B cell (primary cell): ENCODE results near the gene RP9. TPM values are rescaled to one million over a fixed set of nuclear protein-coding genes. Genes with fewer than 3 reads are reported as not detected.
"Not testable (repeated sequence)": the region's sequence is repeated elsewhere in the genome, so short reads cannot be mapped to it uniquely, and the experiment has no call there.

Source experiments
- ATAC-seq: fragments of 200-7000 bp; cut with Tn5 transposase; one replicate; pipeline ENCODE4 v1.10.0; 2021; ENCODE audit warnings: low read depth, mild to moderate bottlenecking, moderate number of reproducible peaks, moderate library complexity
- CTCF ChIA-PET: fragments of 350-600 bp; sonication (Branson Sonifier 250); formaldehyde crosslinking; loops from one replicate; lab custom pipeline; 2021; ENCODE audit warnings: antibody characterized with exemption, inconsistent platforms; lab: Charles Lee
- POLR2A ChIA-PET: fragments of 350-600 bp; sonication (Branson Sonifier 250); formaldehyde crosslinking; loops from one replicate; lab custom pipeline; 2021; ENCODE audit warnings: antibody characterized with exemption; lab: Charles Lee
- DNase-seq: peaks from one replicate; pipeline ENCODE4 v3.0.0; 2013
- H2AFZ ChIP-seq: 2 replicates; pipeline ENCODE4 v1.6.1; 2012; ENCODE audit warnings: mild to moderate bottlenecking, low read depth, low read length; ENCODE audit not compliant: insufficient read depth, poor library complexity, severe bottlenecking
- H3K27ac ChIP-seq, 2 donors: 1 replicate in 1 of 2; 2 replicates in 1 of 2; pipeline ENCODE4 v1.5.1; 2012 to 2013; ENCODE audit warnings: low read length in 2 of 2, mild to moderate bottlenecking in 2 of 2, moderate library complexity in 1 of 2
- H3K27me3 ChIP-seq, 4 experiments: fragments of 200-600 bp in 1 of 4; sonication (generic) in 1 of 4; replicated peaks in 1 of 4; 1 replicate in 2 of 4; 2 replicates in 2 of 4; pipeline versions ENCODE4 v1.6.1 to v1.7.0; 2013 to 2016; ENCODE audit warnings: low read length in 3 of 4, mild to moderate bottlenecking in 2 of 4, mixed read lengths in 1 of 4, moderate library complexity in 1 of 4; ENCODE audit not compliant: insufficient read depth in 4 of 4, control insufficient read depth in 3 of 4; ENCODE audit errors: control extremely low read depth in 1 of 4
- H3K36me3 ChIP-seq, 2 experiments: replicated peaks in 1 of 2; 1 replicate in 1 of 2; 2 replicates in 1 of 2; pipeline versions ENCODE4 v1.6.1 to v1.7.1; 2013; ENCODE audit warnings: low read length in 1 of 2; ENCODE audit not compliant: insufficient read depth in 2 of 2, control insufficient read depth in 1 of 2; ENCODE audit errors: control extremely low read depth in 1 of 2, extremely low read depth in 1 of 2
- H3K4me1 ChIP-seq, 2 donors: fragments of 200-600 bp in 1 of 2; sonication (generic) in 1 of 2; 1 replicate in 1 of 2; 2 replicates in 1 of 2; pipeline versions ENCODE4 v1.5.1 to v1.6.1; 2013 to 2017; ENCODE audit warnings: low read length in 2 of 2; ENCODE audit not compliant: control insufficient read depth in 2 of 2, insufficient read depth in 2 of 2
- H3K4me2 ChIP-seq: replicated peaks from 2 replicates; pipeline ENCODE3; 2012; ENCODE audit warnings: mild to moderate bottlenecking, low read depth, low read length; ENCODE audit not compliant: poor library complexity, severe bottlenecking
- H3K4me3 ChIP-seq, 5 experiments: fragments of 200-600 bp in 1 of 5; sonication (generic) in 1 of 5; 1 replicate in 3 of 5; 2 replicates in 2 of 5; pipeline versions ENCODE4 v1.5.1 to v1.7.0; 2011 to 2016; ENCODE audit warnings: low read length in 4 of 5, mild to moderate bottlenecking in 4 of 5, low read depth in 2 of 5, control low read depth in 1 of 5, moderate library complexity in 1 of 5; ENCODE audit not compliant: insufficient read depth in 1 of 5; ENCODE audit errors: control extremely low read depth in 1 of 5, extremely low read depth in 1 of 5
- H3K79me2 ChIP-seq: fragments of 200-600 bp; sonication (generic); one replicate; pipeline ENCODE4 v1.6.0; 2016; ENCODE audit warnings: low read length; ENCODE audit not compliant: control insufficient read depth, insufficient read depth
- H3K9ac ChIP-seq: fragments of 200-600 bp; sonication (generic); 2 replicates; pipeline ENCODE4 v1.6.1; 2017; ENCODE audit warnings: mild to moderate bottlenecking, low read length, moderate library complexity
- H3K9me3 ChIP-seq, 3 donors: one replicate each; pipeline versions ENCODE4 v1.6.1 to v1.7.1; 2013; ENCODE audit warnings: low read length in 2 of 3; ENCODE audit not compliant: control insufficient read depth in 2 of 3, insufficient read depth in 1 of 3; ENCODE audit errors: control extremely low read depth in 1 of 3
- H4K20me1 ChIP-seq: 2 replicates; pipeline ENCODE4 v1.6.0; 2012; ENCODE audit warnings: mild to moderate bottlenecking, low read length; ENCODE audit not compliant: insufficient read depth, control insufficient read depth, poor library complexity, severe bottlenecking
- H3K27ac Mint-ChIP-seq: one replicate; pipeline ENCODE4 v1.8.0; 2021; ENCODE audit warnings: mixed read lengths
- H3K27me3 Mint-ChIP-seq: one replicate; pipeline ENCODE4 v1.8.0; 2021; ENCODE audit warnings: mixed read lengths
- H3K4me1 Mint-ChIP-seq: one replicate; pipeline ENCODE4 v1.8.0; 2021; ENCODE audit warnings: mixed read lengths
- H3K4me3 Mint-ChIP-seq: one replicate; pipeline ENCODE4 v1.8.0; 2021; ENCODE audit warnings: mixed read lengths
- H3K9me3 Mint-ChIP-seq: one replicate; pipeline ENCODE4 v1.8.0; 2022; ENCODE audit warnings: mixed read lengths; ENCODE audit not compliant: insufficient read depth
- CTCF ChIP-seq: fragments of 200-600 bp; IDR thresholded peaks from one replicate; pipeline ENCODE4 v1.8.0; 2022; ENCODE audit warnings: antibody characterized with exemption, mild to moderate bottlenecking
- EZH2 ChIP-seq: IDR thresholded peaks from 2 replicates; pipeline ENCODE4 v1.6.1; 2012; ENCODE audit warnings: borderline replicate concordance, low read depth, mild to moderate bottlenecking, moderate library complexity, low read length; ENCODE audit not compliant: insufficient read depth, poor library complexity, severe bottlenecking
- WGBS: methylation state at CpG from one replicate; pipeline ENCODE4 v1.1.5; 2013; ENCODE audit warnings: missing lambda C conversion rate; ENCODE audit not compliant: insufficient coverage; 5-methylcytosine and 5-hydroxymethylcytosine counted together
- intact Hi-C: fragments of 100-400 bp; cut with micrococcal nuclease; formaldehyde crosslinking; loops from one replicate; pipeline ENCODE4 v1.10.0; 2022
- polyA plus RNA-seq: library from polyadenylated mRNA; depleted of rRNA; stranded (reverse); fragments of >200 nt; gene quantifications from 2 replicates; pipeline ENCODE4 v1.2.3, GENCODE V29; 2012
- total RNA-seq, 2 donors: library from RNA; stranded (reverse); fragments of 120-200 nt in 1 of 2; gene quantifications; 1 replicate in 1 of 2; 2 replicates in 1 of 2; pipeline versions ENCODE4 v1.2.3 to v1.2.4, GENCODE V29; 2013 to 2022

RP9 gene
- total and polyA plus RNA-seq, 2 donors (not counting 1 experiment from before 2014, with no cell fraction given) = 23.0 to 69.4 TPM

- 80% methylated on average over 1 of the region's 4 CpGs for WGBS
- H3K4me1 ChIP-seq = peaks cover 43 to 53% of the 10 kb centered on the region in 2 donors
- H3K4me3 Mint-ChIP-seq = peak overlapping the region; percentile 69
- H3K27me3 Mint-ChIP-seq = no peaks in the 10 kb centered on the region
- ATAC-seq (peak; percentile 81), DNase-seq (peak; percentile 57)
- peak overlapping the region; percentile 25 to 88 for H3K27ac ChIP-seq
- peaks cover 4 to 58% of the 10 kb centered on the region in 2 experiments for H3K36me3 ChIP-seq
- H3K27me3 ChIP-seq = no peaks in the 10 kb centered on the region
- peaks cover 57% of the 10 kb centered on the region for H3K79me2 ChIP-seq
- H3K9ac ChIP-seq = peak overlapping the region; percentile 48
- peak overlapping the region; percentile 7 for H2AFZ ChIP-seq
- intact Hi-C loops = loop anchor here (2.0 kb wide), 1 partner anchor 37 kb away; the partner anchor contains the start of gene NT5C3A
- POLR2A ChIA-PET = interaction anchor here (0.7 kb wide), 1 partner anchor 239 kb away, joined by 4 read pairs; no protein-coding TSS in a partner anchor
- peak overlapping the region in 1 of 5 experiments; percentile 50 for H3K4me3 ChIP-seq
- TF ChIP-seq EZH2 (no peak), CTCF (no peak)
- peak overlapping the region; percentile 76 for H3K4me2 ChIP-seq
- peaks cover 56% of the 10 kb centered on the region for H3K4me1 Mint-ChIP-seq
- H3K27ac Mint-ChIP-seq = peak overlapping the region; percentile 89
- H3K9me3 ChIP-seq = no peaks in the 10 kb centered on the region
- CTCF ChIA-PET = interaction anchor here (0.9 to 2.8 kb wide), 3 partner anchors 8 to 253 kb away, joined by 4 to 15 read pairs (median 8); partner anchors contain the start of gene RP9
- no peaks in the 10 kb centered on the region for H4K20me1 ChIP-seq
- H3K9me3 Mint-ChIP-seq = no peaks in the 10 kb centered on the region
Measured at GRCh38 chr7:33099154-33099940, 9.9 kb downstream of the RP9 start.

GRCh38 chr7:33094745-33095275 is 14.4 kb downstream of the RP9 start:
- not testable (repeated sequence) for DNase-seq
- peaks cover 11 to 52% of the 10 kb centered on the region in 2 experiments for H3K36me3 ChIP-seq
- WGBS = 100% methylated on average over 1 of the region's 6 CpGs

More at GRCh38 chr7:33094745-33095275, 14.4 kb downstream of the RP9 start:
- H3K4me3 ChIP-seq, CTCF ChIA-PET, H4K20me1 ChIP-seq, H3K4me3 Mint-ChIP-seq, H3K27ac Mint-ChIP-seq, H3K9me3 ChIP-seq, H3K27me3 ChIP-seq, POLR2A ChIA-PET, H3K4me2 ChIP-seq, H3K9me3 Mint-ChIP-seq, H2AFZ ChIP-seq, ATAC-seq, H3K27me3 Mint-ChIP-seq, H3K27ac ChIP-seq, intact Hi-C loops, H3K9ac ChIP-seq: not testable (repeated sequence)
- Histone ChIP-seq H3K79me2 (peaks cover 16% of the 10 kb centered on the region), H3K4me1 (peaks cover 21 to 26% of the 10 kb centered on the region in 2 donors)
- H3K4me1 Mint-ChIP-seq = peaks cover 23% of the 10 kb centered on the region
